Astrocyte of the cerebellum (primary cell): Measurements from ENCODE around the gene OSBPL5.
"Not testable (repeated sequence)": the region's sequence is repeated elsewhere in the genome, so short reads cannot be mapped to it uniquely, and the experiment has no call there.

Source experiments
- DNase-seq: peaks from one replicate; pipeline ENCODE4 v3.0.0-alpha.2; 2011; ENCODE audit warnings: low read depth
- H3K4me3 ChIP-seq: 2 replicates; pipeline ENCODE4 v1.5.1; 2011; ENCODE audit warnings: mild to moderate bottlenecking, low read depth, low read length, moderate library complexity
- CTCF ChIP-seq: IDR thresholded peaks from 2 replicates; pipeline ENCODE4 v1.5.1; 2012; ENCODE audit warnings: low read length, low read depth, moderate library complexity, mild to moderate bottlenecking; ENCODE audit errors: missing control alignments
- in situ Hi-C: cut with HindIII; loops from 2 replicates; pipeline ENCODE4 v1.10.0; 2017; ENCODE audit warnings: low sequenced_read_pairs

The OSBPL5 gene

GRCh38 chr11:3121416-3121815 is 43.7 kb downstream of the OSBPL5 start:
- in situ Hi-C loops, result no loop called here
- no peak for DNase-seq
- no peak for TF ChIP-seq CTCF
- no peak overlapping the region for H3K4me3 ChIP-seq

GRCh38 chr11:3120071-3120792 is 44.9 kb downstream of the OSBPL5 start:
- H3K4me3 ChIP-seq, result no peak overlapping the region
- no peak for DNase-seq
- in situ Hi-C loops, result no loop called here
- no peak for TF ChIP-seq CTCF

- H3K4me3 ChIP-seq, result no peak overlapping the region
- no peak for TF ChIP-seq CTCF
- no peak for DNase-seq
- in situ Hi-C loops, result no loop called here
Measured at GRCh38 chr11:3119141-3119821, 45.8 kb downstream of the OSBPL5 start.

GRCh38 chr11:3115321-3115720 is 49.8 kb downstream of the OSBPL5 start:
- TF ChIP-seq CTCF, result no peak
- in situ Hi-C loops, result no loop called here
- no peak for DNase-seq
- no peak overlapping the region for H3K4me3 ChIP-seq

- H3K4me3 ChIP-seq, in situ Hi-C loops, DNase-seq: not testable (repeated sequence)
Measured at GRCh38 chr11:3113661-3114060, 51.4 kb downstream of the OSBPL5 start.

- no peak for TF ChIP-seq CTCF
- H3K4me3 ChIP-seq, result no peak overlapping the region
- in situ Hi-C loops, result no loop called here
- no peak for DNase-seq
Measured at GRCh38 chr11:3111919-3112690, 53.0 kb downstream of the OSBPL5 start.

GRCh38 chr11:3111466-3111865 is 53.6 kb downstream of the OSBPL5 start:
- no peak overlapping the region for H3K4me3 ChIP-seq
- TF ChIP-seq CTCF, result no peak
- in situ Hi-C loops, result no loop called here
- no peak for DNase-seq
